Erythroblast (primary cell): ENCODE results near the gene SCIN.

Experiments
- GATA1 ChIP-seq: IDR thresholded peaks from 2 replicates; pipeline ENCODE4 v1.6.1; 2011; ENCODE audit warnings: low read depth, mild to moderate bottlenecking, control low read depth, low read length, moderate library complexity
- POLR2A ChIP-seq: IDR thresholded peaks from 2 replicates; pipeline ENCODE4 v1.6.1; 2011; ENCODE audit warnings: mild to moderate bottlenecking, low read length

GRCh38 chr7:12686891-12687717, 116.6 kb downstream of the SCIN start, which contains the start of gene ARL4A:
- peak; percentile 99 for TF ChIP-seq POLR2A
- no peak for TF ChIP-seq GATA1
